ENCODE results near the gene HLCS. TPM values are rescaled to one million over a fixed set of nuclear protein-coding genes. Genes with fewer than 3 reads are reported as not detected.

HLCS gene
- total and polyA plus RNA-seq, 10 of the 15 experiments (the other 5 are each of a cell fraction or from before 2014, with no cell fraction given) = 1.5 to 12.7 (median 9.6) TPM

- TF ChIP-seq EED (IDR thresholded peaks at IDR 0.05; ENCODE audit: low read depth) = no peak
Measured at GRCh38 chr21:36734367-36735200, 231.9 kb downstream of the HLCS start (continued).

- Histone ChIP-seq H3K4me1 (ENCODE audit: control insufficient read depth, insufficient read depth, low read length) (no peaks in the 10 kb centered on the region), H3K27me3 (replicated peaks in 1 of 2; ENCODE audit: control insufficient read depth in 2 of 2, insufficient read depth in 2 of 2, low read length in 1 of 2) (no peaks in the 10 kb centered on the region; a peak in 2 of 4 replicates), H3K4me2 (ENCODE audit: control insufficient read depth, insufficient read depth) (no peak overlapping the region), H2AFZ (ENCODE audit: control insufficient read depth, low read depth, low read length) (no peak overlapping the region), H3K79me2 (ENCODE audit: control insufficient read depth, insufficient read depth, low read length) (no peaks in the 10 kb centered on the region), H3K9ac (ENCODE audit: control insufficient read depth, insufficient read depth, low read length) (no peak overlapping the region), H3K36me3 (ENCODE audit: control insufficient read depth in 2 of 2, insufficient read depth in 2 of 2, low read length in 1 of 2) (no peaks in the 10 kb centered on the region), H3K27ac (ENCODE audit: control insufficient read depth, insufficient read depth) (no peak overlapping the region), H4K20me1 (ENCODE audit: control insufficient read depth, insufficient read depth) (no peaks in the 10 kb centered on the region), H3K4me3 (no peak overlapping the region), H3K9me3 (replicated peaks; ENCODE audit: control insufficient read depth, insufficient read depth, low read length) (no peaks in the 10 kb centered on the region)
- 34% methylated on average over 6 of the region's 6 CpGs for WGBS (ENCODE audit: insufficient coverage, insufficient replicate concordance, low lambda C conversion rate, missing lambda C conversion rate)
- ChIA-PET RAD21 (ENCODE audit: unreplicated experiment) (no interaction called here), SMC1A (ENCODE audit: uncharacterized antibody, unreplicated experiment) (no interaction called here), CTCF (no interaction called here), POLR2A (interaction anchor here (0.7 kb wide), 1 partner anchor 29 kb away, joined by 5 read pairs; no protein-coding TSS in a partner anchor)
- intact Hi-C loops (cut with micrococcal nuclease; ENCODE audit: unreplicated experiment) (no loop called here), in situ Hi-C loops (cut with MboI) (no loop called here)
- FAIRE-seq (no peak), ATAC-seq (no peak), DNase-seq (ENCODE audit: low read depth, low spot score) (no peak)
- TF ChIP-seq CEBPZ (IDR thresholded peaks at IDR 0.05; ENCODE audit: low read depth, low read length) (no peak), FOS (IDR thresholded peaks at IDR 0.05; ENCODE audit: borderline replicate concordance, extremely low read depth, insufficient read length) (no peak)
- BruUV-seq (replicated peaks) = no TSS peak
Measured at GRCh38 chr21:36733857-36734256, 232.6 kb downstream of the HLCS start.

Data from GM12878 (cell line).